Cerebellar cortex (tissue), 1 donor: ENCODE data around the gene THAP2.
"Not testable (repeated sequence)": the region's sequence is repeated elsewhere in the genome, so short reads cannot be mapped to it uniquely, and the experiment has no call there.

Source experiments
- DNase-seq: peaks from one replicate; pipeline ENCODE4 v3.0.0-alpha.2; 2015; ENCODE audit warnings: low spot score

Gene THAP2

DNA sequence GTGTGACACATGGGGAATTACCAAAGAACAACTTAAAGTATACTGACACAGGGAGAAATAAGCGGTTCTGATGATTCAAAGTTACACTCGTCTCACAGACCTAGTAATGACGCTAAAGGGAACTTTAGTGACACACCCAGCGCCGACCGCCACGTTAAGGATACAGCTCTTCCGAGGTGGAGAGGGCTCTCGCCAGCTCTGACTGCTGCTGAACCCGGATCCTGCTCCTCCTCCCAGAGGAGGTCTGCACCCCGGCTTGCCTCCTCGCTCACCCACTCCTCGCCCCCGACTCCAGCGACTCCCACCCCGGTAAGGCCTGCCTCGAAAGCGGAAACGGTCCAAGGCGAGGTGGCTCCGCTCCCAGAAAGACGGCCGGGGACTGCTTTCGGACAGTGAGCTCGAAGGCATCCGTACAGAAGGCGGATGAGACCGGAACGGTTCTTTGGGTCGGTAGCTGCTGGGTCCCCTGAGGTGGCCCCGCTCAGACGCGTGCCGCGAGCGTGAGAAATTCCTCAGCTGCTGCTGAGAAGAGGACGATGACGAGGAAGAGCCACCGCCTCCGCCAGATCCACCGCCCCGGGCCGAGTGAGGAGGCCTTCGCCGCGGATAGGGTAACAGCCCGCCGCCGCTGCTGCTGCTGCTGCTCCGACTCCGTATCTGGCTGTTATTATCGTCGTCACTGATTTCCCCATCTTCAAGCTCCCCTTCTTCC is 1.1 kb upstream of the THAP2 start:
- no peak for DNase-seq

DNA sequence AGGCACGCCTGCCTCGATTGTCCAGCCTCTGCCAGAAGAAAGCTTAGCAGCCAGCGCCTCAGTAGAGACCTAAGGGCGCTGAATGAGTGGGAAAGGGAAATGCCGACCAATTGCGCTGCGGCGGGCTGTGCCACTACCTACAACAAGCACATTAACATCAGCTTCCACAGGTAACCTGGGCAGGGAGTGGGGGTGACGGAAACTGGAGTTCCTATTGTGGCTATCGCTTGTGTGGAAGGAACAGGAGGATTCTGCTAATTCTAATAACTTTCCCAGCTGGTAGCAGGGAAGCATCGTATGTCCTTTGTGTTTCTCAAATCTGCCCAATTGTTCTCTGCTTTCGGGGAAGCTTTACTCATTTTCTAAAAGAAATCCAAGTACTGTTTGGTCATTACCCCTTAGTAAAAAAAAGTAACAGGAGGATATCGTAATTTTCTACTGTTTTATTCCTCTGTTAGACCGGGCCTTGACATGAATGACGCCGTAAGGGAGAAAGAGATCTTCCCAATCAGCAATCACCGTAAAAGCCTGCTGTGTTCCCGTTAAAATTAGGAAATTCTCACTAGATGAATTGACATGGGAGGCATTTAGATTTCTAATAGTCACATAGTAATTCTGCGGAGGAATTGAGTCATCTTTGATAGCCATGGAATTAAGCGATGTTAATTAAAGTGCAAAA is 449 bp downstream of the THAP2 start:
- DNase-seq: no peak

DNA sequence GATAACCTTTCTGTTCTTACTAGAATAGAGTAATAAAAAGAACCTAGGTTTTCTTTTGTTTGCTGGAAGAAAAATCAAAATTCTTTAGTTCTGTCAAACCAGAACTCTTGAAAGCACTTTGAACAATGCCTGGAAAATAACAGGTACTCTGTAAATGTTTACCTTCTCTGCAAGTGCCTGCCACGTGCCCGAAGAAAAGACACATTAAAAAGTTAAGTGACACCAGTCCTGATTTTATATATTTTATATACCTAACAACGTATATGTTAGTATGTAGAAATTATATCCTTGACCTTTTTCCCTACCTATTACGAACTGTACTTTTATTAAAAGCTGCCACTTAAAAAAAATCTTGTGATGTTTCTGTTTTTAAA is 976 bp downstream of the THAP2 start:
- DNase-seq: no peak

DNA sequence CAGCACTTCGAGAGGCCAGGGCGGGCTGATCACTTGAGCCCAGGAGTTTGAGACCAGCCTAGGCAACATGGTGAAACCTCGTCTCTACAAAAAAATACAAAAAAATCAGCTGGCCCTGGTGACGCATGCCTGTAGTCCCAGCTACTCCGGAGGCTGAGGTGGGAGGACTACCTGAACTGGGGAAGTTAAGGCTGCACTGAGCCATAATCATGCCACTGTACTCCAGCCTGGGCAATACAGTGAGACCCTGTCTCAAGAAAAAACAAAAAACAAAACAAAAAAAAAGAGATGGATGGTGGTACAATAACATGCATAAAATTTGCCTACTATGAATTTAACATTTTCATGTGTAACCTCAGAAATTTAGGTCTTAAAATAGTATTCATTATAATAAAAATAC is 2.2 kb downstream of the THAP2 start:
- no peak for DNase-seq

DNA sequence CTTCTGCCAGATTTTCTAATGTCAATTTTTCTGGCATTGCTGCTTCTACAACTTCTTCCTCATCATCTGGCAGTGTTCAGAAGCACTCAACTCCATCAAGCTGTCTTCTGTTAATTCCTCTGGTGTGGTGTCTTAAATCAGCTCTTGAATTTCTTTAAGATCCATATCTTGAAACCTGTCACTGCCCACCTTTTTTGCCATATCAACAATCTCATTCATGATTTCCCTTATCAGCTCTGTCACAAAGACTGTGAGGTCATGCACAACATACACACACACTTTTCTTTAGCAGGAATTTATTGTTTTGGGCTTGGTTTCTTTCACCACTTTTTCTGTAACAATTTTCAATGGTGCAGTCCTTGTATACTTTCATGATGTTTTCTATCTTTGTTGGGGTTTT is 7.2 kb downstream of the THAP2 start:
- DNase-seq: no peak

DNA sequence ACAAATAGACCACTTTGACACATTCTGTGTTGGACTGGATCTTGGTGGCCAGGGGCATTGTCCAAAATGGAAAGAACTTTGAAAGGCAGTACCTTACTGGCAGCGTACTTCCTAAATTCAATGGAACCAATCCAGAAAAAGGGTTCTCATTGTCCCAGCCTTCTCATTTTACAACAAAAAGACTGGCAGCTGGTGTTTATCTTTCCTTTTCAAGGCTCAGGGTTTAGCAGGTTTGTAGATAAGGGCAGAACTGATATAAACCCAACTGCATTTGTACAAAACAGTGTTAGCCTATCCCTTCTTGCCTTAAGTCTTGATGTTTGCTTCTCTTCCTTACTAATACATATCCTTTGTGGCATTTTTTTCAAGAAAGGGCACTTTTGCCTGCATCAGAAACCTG is 7.7 kb downstream of the THAP2 start:
- DNase-seq: no peak

DNA sequence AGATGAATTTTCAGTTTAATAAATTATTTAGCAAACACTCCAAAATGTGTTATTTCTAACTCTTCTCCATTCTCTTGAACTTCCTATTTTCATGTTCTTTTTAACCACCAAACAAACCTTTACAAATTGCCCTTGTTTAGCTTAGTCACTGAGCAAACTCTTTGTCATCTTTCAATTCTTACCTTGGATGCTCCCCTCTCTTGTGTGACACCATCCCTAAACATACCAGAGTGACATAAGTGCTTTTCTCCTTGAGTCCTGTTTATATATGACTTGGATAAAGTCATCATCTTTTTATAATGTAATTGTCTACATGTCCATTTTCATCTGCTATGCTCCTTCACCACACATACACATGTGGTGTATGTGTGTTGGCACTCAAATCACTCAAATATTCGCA is 18.4 kb downstream of the THAP2 start:
- no peak for DNase-seq

DNA sequence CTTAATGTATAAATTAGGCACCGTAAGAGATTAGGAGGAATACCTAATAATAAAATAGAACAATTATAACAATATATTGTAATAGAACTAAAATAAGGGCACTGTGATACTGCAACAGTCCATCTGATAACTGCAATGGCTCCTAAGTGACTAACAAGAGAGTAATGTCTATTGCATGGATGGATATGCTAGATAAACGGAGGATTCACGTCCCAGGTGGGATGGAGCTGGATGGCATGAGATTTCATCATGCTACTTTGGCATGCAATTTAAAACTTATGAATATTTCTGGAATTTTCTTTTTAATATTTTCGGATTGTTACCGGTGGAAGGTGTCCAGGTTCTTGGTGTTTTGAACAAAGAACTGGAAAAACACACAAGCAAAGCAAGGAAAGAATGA is 19.5 kb downstream of the THAP2 start:
- no peak for DNase-seq

DNA sequence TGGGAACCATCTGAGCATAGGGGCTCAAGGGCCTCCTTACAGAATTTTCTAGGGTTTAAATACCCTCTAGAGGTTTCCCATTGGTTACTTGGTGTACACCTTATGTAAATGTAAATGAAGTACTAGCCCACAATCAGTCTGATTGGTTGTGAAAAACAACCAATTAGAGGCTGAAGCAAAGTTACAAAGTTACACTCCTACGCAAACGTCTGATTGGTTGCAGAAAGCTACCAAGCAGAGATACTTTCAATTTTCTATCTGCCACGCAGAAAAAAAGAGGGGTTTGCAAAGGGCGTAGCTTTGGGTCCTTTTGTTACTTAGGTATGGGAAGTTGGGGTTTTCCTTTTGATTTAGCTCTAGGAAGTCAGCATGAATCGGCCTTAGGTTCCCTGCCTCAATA is 20.0 kb downstream of the THAP2 start:
- DNase-seq: no peak

DNA sequence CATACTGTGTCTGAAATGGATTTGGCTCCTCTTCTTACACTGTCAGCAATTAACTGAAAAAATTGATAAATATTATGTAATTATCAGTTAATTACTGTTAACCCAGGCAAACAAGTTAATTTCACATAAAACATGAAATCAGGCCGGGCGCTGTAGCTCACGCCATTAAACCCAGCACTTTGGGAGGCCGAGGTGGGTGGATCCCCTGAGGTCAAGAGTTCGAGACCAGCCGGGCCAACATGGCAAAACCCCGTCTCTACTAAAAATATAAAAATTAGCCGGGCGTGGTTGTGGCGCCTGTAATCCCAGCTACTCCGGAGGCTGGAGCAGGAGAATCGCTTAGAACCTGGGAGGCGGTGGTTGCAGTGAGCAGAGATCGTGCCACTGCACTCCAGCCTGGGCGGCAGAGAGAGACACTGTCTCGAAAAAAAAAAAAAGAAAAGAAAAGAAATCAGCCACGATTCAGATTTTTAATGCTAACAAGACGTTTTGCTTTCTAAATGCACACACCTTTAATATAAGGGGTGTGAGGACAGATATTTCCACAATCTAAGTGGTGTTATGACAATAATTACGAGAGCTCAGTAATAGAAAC is 21.3 kb downstream of the THAP2 start:
- DNase-seq: no peak

DNA sequence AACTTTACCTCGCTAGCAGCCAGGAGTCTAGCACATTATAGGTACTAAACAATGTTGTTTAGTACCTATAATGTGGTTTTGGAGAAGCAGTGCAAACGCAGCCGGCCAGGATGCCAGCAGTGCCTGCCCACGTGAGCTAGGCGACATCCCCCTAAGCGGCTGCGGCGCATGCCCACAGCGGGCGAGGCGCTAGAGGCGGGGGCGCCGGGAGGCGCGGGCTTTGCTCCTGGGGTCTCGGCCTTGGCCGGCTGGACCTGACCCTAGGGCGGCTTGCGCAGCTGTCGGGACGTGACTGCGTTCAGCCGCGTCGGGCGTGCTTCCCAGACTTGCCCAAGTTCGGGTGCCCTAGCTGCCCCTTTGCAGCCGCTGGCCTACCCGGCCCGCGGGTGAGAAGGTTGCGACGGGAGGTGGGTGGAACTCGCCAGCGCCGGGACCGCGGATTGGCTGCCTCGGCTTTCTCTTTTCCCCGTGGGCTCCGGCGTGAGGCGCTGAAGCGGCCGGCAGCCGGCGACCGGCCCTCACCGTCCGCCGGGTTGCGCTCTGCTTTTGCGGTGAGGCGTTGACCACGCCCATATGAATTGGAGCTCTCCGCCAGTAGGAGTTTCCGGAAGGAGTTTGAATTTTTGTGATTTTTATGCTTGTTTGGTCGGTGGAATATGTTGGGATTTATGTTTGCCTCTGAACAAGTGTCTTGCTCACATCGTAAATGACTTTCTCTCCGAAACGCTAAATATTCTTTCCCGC is 22.0 kb downstream of the THAP2 start, which contains the start of gene TMEM19:
TMEM19 (plus strand) TSS at position 169 of the 744 bp plus-strand sequence. CDS start 599 bp downstream, outside the sequence.
- peak; percentile 92 for DNase-seq

DNA sequence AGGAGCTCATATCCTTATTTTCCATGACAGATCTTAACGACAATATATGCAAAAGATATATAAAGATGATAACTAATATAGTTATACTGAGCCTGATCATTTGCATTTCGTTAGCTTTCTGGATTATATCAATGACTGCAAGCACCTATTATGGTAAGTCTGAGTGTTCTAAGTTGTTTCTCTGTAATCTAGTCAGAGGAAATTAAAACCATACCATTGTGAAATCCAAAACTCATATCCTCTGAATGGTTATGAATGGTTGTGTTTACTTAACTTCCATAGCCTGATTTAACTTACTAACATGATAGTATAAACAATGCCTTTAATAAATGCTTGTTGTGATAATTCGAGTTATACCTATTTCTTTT is 22.5 kb downstream of the THAP2 start:
- no peak for DNase-seq

DNA sequence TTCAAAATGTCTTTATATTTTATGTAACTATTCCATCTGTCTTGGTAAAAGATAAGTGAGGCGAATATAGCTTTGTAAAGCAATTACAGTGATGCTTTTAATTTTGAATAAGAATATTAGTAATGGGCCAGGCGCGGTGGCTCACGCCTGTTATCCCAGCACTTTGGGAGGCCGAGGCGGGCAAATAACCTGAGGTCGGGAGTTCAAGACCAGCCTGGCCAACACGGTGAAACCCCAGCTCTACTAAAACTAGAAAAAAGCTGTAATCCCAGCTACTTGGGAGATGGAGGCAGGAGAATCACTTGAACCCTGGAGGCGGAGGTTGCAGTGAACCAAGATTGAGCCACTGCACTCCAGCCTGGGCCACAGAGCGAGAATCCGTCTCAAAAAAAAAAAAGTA is 23.1 kb downstream of the THAP2 start:
- DNase-seq: not testable (repeated sequence)

DNA sequence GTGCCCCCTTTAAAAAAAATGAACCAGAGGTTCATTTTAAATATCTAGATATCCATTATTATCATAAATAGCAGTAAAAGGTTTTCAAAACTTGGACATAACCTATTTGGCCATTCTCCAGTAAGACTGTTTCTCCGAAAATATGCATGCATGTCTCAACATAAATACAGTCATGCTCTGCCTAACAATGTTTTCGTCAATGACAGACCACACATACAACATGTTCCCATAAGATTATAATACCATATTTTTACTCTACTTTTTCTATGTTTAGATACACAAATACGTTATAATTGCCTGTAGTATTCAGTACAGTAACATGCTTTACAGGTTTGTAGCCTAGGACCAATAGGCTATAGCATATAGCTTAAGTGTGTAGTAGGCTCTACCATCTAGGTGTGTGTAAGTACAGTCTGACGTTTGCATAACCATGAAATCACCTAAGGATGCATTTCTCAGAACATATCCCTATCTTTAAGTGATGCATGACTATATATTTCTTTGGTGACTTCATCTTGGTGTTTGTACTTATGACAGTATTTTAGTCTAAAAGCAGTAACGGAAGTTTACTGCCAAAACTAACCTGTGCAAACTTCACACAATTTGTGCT is 25.0 kb downstream of the THAP2 start:
- DNase-seq: no peak

DNA sequence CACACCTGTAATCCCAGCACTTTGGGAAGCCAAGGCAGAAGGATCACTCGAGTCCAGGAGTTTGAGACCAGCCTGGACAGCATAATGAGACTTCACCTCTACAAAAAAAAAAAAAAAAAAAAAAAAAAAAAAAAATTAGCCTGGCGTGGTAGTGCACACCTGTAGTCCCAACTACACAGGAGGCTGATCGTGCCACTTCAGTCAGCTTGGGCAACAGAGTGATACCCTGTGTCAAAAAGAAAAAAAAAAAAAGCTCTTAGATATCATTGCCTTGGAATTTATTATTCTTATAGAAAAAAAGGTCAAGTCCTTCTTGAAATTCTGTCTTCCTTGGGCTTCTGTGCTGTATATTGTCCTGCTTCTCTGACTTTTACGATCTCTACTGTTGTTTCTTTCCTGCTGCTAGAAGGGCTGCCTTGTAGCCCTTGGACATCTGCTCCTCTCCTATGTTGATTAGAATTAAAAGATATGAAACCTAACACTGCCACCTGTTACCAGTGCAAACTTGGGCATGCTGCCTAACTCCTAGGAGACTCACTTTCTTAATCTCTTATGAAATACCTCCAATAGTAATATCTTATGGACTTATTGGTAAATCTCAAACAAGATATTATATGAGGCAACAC is 27.5 kb downstream of the THAP2 start:
- peak; percentile 54 for DNase-seq

DNA sequence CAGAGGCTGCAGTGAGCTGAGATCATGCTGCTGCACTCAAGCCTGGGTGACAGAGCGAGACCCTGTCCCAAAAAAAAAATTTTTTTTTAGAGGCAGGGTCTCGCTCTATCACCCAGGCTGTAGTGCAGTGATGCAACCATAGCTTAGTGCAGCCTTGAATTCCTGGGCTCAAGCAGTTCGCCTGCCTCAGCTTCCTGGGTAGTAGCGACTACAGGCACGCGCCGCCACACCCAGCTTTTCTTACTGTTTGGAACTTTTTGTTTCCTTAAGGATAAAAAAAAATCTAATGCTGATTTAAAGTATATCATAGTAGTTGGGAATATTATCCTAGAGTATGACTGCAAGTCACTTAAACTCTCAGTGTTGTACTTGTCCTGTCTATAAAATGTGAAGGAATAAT is 29.0 kb downstream of the THAP2 start:
- DNase-seq: no peak

DNA sequence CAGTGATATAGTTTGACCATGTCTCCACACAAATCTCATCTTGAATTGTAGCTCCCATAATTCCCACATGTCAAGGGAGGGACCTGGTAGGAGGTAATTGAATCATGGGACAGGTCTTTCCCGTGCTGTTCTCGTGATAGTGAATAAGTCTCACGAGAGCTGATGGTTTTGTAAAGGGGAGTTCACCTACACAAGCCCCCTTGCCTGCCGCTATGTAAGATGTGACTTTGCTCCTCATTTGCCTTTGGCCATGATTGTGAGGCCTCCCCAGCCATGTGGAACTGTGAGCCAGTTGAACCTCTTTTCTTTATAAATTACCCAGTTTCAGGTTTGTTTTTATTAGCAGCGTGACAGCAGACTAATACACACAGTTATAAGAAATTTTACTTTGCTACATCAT is 29.6 kb downstream of the THAP2 start:
- not testable (repeated sequence) for DNase-seq

DNA sequence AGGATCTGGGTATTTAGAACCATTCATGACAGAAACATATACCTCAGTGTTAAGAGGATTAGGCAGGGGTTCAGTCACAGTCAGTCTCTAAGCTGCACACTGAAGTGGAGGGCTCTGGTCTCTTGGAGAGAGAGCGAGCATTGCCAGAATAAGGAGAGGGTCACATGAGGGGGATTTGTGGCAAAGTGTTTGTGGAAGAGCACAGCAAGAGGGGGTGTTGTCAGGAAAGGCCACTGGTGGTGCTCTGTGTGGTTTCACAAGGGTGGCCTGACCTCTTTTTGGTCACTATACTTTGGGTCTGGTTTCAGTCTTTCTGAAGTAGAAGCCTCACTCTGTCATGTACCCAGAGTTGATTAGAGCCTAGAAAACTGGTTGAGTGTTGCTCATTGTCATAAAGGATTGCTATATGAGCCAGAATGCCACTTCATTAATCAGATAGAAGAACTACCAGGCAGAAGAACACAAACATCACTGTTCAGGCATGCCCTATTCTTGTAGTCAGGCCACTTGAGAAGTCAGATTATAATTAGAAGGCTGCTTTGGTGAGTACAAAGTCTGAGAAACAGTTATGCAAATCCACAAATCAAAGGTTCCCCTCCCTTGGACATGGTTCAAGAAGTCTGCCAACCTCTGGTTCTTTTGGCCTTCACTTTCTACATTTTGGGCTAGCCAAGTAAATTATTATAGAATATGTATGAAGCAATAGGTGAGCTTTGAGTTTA is 30.2 kb downstream of the THAP2 start:
- no peak for DNase-seq

DNA sequence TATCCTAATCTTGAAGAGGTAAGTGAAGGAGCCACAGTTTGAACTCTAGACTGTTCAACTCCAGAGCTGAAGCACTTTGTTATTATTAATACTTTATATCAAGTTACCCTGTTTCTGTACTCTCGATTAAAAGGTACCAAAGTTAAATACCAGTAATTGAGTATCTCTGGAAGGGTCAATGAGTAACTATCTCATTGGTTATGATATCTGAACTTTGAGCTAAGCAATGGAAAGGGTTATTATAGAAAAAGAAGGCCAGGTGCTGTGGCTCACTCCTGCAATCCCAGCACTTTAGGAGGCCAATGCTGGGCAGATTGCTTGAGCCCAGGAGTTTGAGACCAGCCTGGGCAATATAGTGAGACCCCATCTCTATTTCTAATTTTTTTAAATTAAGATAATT is 31.7 kb downstream of the THAP2 start:
- DNase-seq: no peak

DNA sequence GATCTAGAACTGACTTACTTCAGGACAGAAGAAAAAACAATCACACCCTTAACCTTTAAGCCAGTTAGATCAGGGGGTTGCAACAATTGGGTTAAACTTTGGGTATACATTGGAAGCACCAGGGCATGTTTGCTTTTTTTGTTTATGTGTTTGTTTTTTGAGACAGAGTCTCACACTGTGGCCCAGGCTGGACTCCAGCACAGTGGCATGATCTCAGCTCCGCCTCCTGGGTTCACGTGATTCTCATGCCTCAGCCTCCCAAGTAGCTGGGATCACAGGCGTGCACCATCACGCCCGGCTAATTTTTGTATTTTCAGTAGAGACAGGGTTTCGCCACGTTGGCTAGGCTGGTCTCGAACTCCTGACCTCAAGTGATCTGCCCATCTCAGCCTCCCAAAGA is 38.1 kb downstream of the THAP2 start:
- not testable (repeated sequence) for DNase-seq

DNA sequence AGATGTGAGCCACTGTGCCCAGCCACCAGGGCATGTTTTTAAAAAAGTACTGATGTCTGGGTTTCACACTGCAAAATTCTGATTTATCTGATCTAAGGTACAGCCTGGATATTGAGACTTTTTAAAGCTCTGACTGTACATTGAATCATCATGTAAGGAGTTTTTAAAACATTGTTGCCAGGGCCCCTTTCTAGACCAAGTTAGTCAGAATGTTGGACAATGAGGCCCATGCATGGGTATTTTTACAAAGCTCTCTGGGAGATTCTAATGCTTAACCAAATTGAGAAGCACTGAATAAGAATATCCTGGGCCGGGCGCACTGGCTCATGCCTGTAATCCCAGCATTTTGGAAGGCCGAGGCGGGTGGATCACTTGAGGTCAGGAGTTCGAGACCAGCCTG is 38.5 kb downstream of the THAP2 start:
- no peak for DNase-seq
